ENCODE data around the gene UBE2D2.
"Not testable (repeated sequence)": the region's sequence is repeated elsewhere in the genome, so short reads cannot be mapped to it uniquely, and the experiment has no call there.

UBE2D2 gene

GRCh38 chr5:139523635-139524445 is 37.3 kb upstream of the UBE2D2 start:
- Histone ChIP-seq H3K4me1 (ENCODE audit: insufficient read depth, insufficient read length) (peaks cover 3% of the 10 kb centered on the region), H3K9me3 (ENCODE audit: insufficient read depth, low read length) (no peaks in the 10 kb centered on the region), H3K27me3 (ENCODE audit: insufficient read depth, insufficient read length) (no peaks in the 10 kb centered on the region), H3K36me3 (ENCODE audit: insufficient read depth, insufficient read length, low read length) (no peaks in the 10 kb centered on the region), H3K9ac (ENCODE audit: insufficient read length, low read depth) (no peak overlapping the region), H3K4me3 (ENCODE audit: insufficient read length, low read depth) (no peak overlapping the region)
- no peak for TF ChIP-seq SUZ12 (IDR thresholded peaks at IDR 0.05; ENCODE audit: extremely low read depth, insufficient read depth, insufficient read length)
- TF ChIP-seq YY1 (IDR thresholded peaks at IDR 0.05; ENCODE audit: insufficient read depth, insufficient read length): no peak
- TF ChIP-seq ZNF274 (IDR thresholded peaks at IDR 0.05; ENCODE audit: low read depth, low read length): no peak
- peak; percentile 92 for DNase-seq (ENCODE audit: low read depth, low spot score)

GRCh38 chr5:139524446-139524845 is 36.7 kb upstream of the UBE2D2 start:
- Histone ChIP-seq H3K36me3 (ENCODE audit: insufficient read depth, insufficient read length, low read length) (no peaks in the 10 kb centered on the region), H3K9me3 (ENCODE audit: insufficient read depth, low read length) (no peaks in the 10 kb centered on the region), H3K9ac (ENCODE audit: insufficient read length, low read depth) (peak overlapping the region; percentile 17), H3K4me3 (ENCODE audit: insufficient read length, low read depth) (no peak overlapping the region), H3K4me1 (ENCODE audit: insufficient read depth, insufficient read length) (peaks cover 3% of the 10 kb centered on the region), H3K27me3 (ENCODE audit: insufficient read depth, insufficient read length) (no peaks in the 10 kb centered on the region)
- DNase-seq (ENCODE audit: low read depth, low spot score): no peak
- no peak for TF ChIP-seq ZNF274 (IDR thresholded peaks at IDR 0.05; ENCODE audit: low read depth, low read length)

- TF ChIP-seq SUZ12 (IDR thresholded peaks at IDR 0.05; ENCODE audit: extremely low read depth, insufficient read depth, insufficient read length) (no peak), ZNF274 (IDR thresholded peaks at IDR 0.05; ENCODE audit: low read depth, low read length) (no peak), YY1 (IDR thresholded peaks at IDR 0.05; ENCODE audit: insufficient read depth, insufficient read length) (no peak)
- Histone ChIP-seq H3K9ac (ENCODE audit: insufficient read length, low read depth) (peak overlapping the region; percentile 17), H3K4me3 (ENCODE audit: insufficient read length, low read depth) (no peak overlapping the region), H3K27me3 (ENCODE audit: insufficient read depth, insufficient read length) (no peaks in the 10 kb centered on the region), H3K9me3 (ENCODE audit: insufficient read depth, low read length) (no peaks in the 10 kb centered on the region), H3K4me1 (ENCODE audit: insufficient read depth, insufficient read length) (peaks cover 3% of the 10 kb centered on the region), H3K36me3 (ENCODE audit: insufficient read depth, insufficient read length, low read length) (no peaks in the 10 kb centered on the region)
- no peak for DNase-seq (ENCODE audit: low read depth, low spot score)
Measured at GRCh38 chr5:139524940-139525585, 36.1 kb upstream of the UBE2D2 start.

- H3K9me3 ChIP-seq (ENCODE audit: insufficient read depth, low read length); H3K9ac ChIP-seq (ENCODE audit: insufficient read length, low read depth); H3K4me1 ChIP-seq (ENCODE audit: insufficient read depth, insufficient read length); H3K36me3 ChIP-seq (ENCODE audit: insufficient read depth, insufficient read length, low read length); H3K4me3 ChIP-seq (ENCODE audit: insufficient read length, low read depth); DNase-seq (ENCODE audit: low read depth, low spot score); H3K27me3 ChIP-seq (ENCODE audit: insufficient read depth, insufficient read length): not testable (repeated sequence)
Measured at GRCh38 chr5:139525586-139526308, 35.4 kb upstream of the UBE2D2 start.

- not testable (repeated sequence) for H3K36me3 ChIP-seq (ENCODE audit: insufficient read depth, insufficient read length, low read length); H3K4me3 ChIP-seq (ENCODE audit: insufficient read length, low read depth); H3K4me1 ChIP-seq (ENCODE audit: insufficient read depth, insufficient read length); H3K9me3 ChIP-seq (ENCODE audit: insufficient read depth, low read length); H3K27me3 ChIP-seq (ENCODE audit: insufficient read depth, insufficient read length); DNase-seq (ENCODE audit: low read depth, low spot score)
- peak overlapping the region; percentile 32 for H3K9ac ChIP-seq (ENCODE audit: insufficient read length, low read depth)
Measured at GRCh38 chr5:139526309-139527089, 34.6 kb upstream of the UBE2D2 start.

GRCh38 chr5:139527090-139527470 is 34.1 kb upstream of the UBE2D2 start:
- H3K4me3 ChIP-seq (ENCODE audit: insufficient read length, low read depth); H3K27me3 ChIP-seq (ENCODE audit: insufficient read depth, insufficient read length); DNase-seq (ENCODE audit: low read depth, low spot score); H3K9ac ChIP-seq (ENCODE audit: insufficient read length, low read depth); H3K4me1 ChIP-seq (ENCODE audit: insufficient read depth, insufficient read length); H3K9me3 ChIP-seq (ENCODE audit: insufficient read depth, low read length); H3K36me3 ChIP-seq (ENCODE audit: insufficient read depth, insufficient read length, low read length): not testable (repeated sequence)

GRCh38 chr5:139527896-139528467 is 33.2 kb upstream of the UBE2D2 start:
- not testable (repeated sequence) for H3K9ac ChIP-seq (ENCODE audit: insufficient read length, low read depth); H3K36me3 ChIP-seq (ENCODE audit: insufficient read depth, insufficient read length, low read length); H3K27me3 ChIP-seq (ENCODE audit: insufficient read depth, insufficient read length); DNase-seq (ENCODE audit: low read depth, low spot score); H3K4me1 ChIP-seq (ENCODE audit: insufficient read depth, insufficient read length); H3K9me3 ChIP-seq (ENCODE audit: insufficient read depth, low read length); H3K4me3 ChIP-seq (ENCODE audit: insufficient read length, low read depth)

- not testable (repeated sequence) for H3K9ac ChIP-seq (ENCODE audit: insufficient read length, low read depth); H3K36me3 ChIP-seq (ENCODE audit: insufficient read depth, insufficient read length, low read length); H3K9me3 ChIP-seq (ENCODE audit: insufficient read depth, low read length); H3K4me3 ChIP-seq (ENCODE audit: insufficient read length, low read depth); H3K4me1 ChIP-seq (ENCODE audit: insufficient read depth, insufficient read length); DNase-seq (ENCODE audit: low read depth, low spot score); H3K27me3 ChIP-seq (ENCODE audit: insufficient read depth, insufficient read length)
Measured at GRCh38 chr5:139528695-139529094, 32.4 kb upstream of the UBE2D2 start.

GRCh38 chr5:139530079-139530478 is 31.1 kb upstream of the UBE2D2 start:
- H3K36me3 ChIP-seq (ENCODE audit: insufficient read depth, insufficient read length, low read length); H3K27me3 ChIP-seq (ENCODE audit: insufficient read depth, insufficient read length); DNase-seq (ENCODE audit: low read depth, low spot score); H3K9me3 ChIP-seq (ENCODE audit: insufficient read depth, low read length); H3K4me1 ChIP-seq (ENCODE audit: insufficient read depth, insufficient read length); H3K9ac ChIP-seq (ENCODE audit: insufficient read length, low read depth); H3K4me3 ChIP-seq (ENCODE audit: insufficient read length, low read depth): not testable (repeated sequence)
